GM12878 (cell line): ENCODE measurements around the gene TNNC2. TPM values are rescaled to one million over a fixed set of nuclear protein-coding genes. Genes with fewer than 3 reads are reported as not detected.

ENCODE experiments used
- EGR1 ChIP-seq, 2 experiments: IDR thresholded peaks; 1 replicate in 1 of 2; 2 replicates in 1 of 2; pipeline ENCODE4 v1.6.1; 2011 to 2012; ENCODE audit warnings: low read depth in 2 of 2, low read length in 2 of 2, borderline replicate concordance in 1 of 2, mild to moderate bottlenecking in 1 of 2, moderate library complexity in 1 of 2
- NR2F1 ChIP-seq: fragments of 450-650 bp; conservative IDR thresholded peaks from 2 replicates; pipeline ENCODE4 v1.6.1; 2017; ENCODE audit warnings: mild to moderate bottlenecking
- POLR2AphosphoS5 ChIP-seq: IDR thresholded peaks from 2 replicates; pipeline ENCODE4 v1.6.1; 2011; ENCODE audit warnings: mild to moderate bottlenecking, low read length, inconsistent platforms
- TBL1XR1 ChIP-seq: IDR thresholded peaks from 2 replicates; pipeline ENCODE4 v1.6.1; 2012; ENCODE audit warnings: low read depth, low read length, improper control_type of control experiment
- ZNF687 ChIP-seq: fragments of 450-650 bp; IDR thresholded peaks from 2 replicates; pipeline ENCODE4 v1.6.1; 2017; ENCODE audit warnings: mild to moderate bottlenecking, moderate library complexity
- polyA plus RNA-seq, 11 experiments: library from polyadenylated mRNA; depleted of rRNA in 4 of 11; unstranded in 6 of 11; stranded (reverse) in 5 of 11; fragments of >200 nt; fragmentation: Nextera tagmentation in 4 of 11; fragmentation: Illumina TruSeq in 1 of 11; extraction: Ambion mirVana in 4 of 11; extraction: Trizol in 1 of 11; gene quantifications; 1 replicate in 1 of 11; 2 replicates in 10 of 11; pipeline versions ENCODE4 v1.2.1 to v1.2.3, GENCODE V29; 2011 to 2016; ENCODE audit warnings: inconsistent platforms in 2 of 11, missing spikeins in 2 of 11, low read depth in 1 of 11
- total RNA-seq, 4 experiments: library from RNA; depleted of rRNA in 3 of 4; stranded (reverse); fragments of >200 nt in 3 of 4; fragmentation: Illumina TruSeq in 1 of 4; extraction: Trizol in 1 of 4; gene quantifications; 2 replicates each; pipeline versions ENCODE4 v1.2.1 to v1.2.3, GENCODE V29; 2013 to 2021

TNNC2 gene
- total and polyA plus RNA-seq, 10 of the 15 experiments (the other 5 are each of a cell fraction or from before 2014, with no cell fraction given): 0.37 TPM; not detected in 9

GRCh38 chr20:45863543-45864470 is 36.7 kb upstream of the TNNC2 start (continued):
- TF ChIP-seq EGR1 (IDR thresholded peaks at IDR 0.05; ENCODE audit: borderline replicate concordance in 1 of 2, low read depth in 2 of 2, low read length in 2 of 2) (no peak), NR2F1 (no peak), ZNF687 (no peak), TBL1XR1 (no peak), POLR2AphosphoS5 (no peak)
